GM11168 (cell line): ENCODE results near the gene SQSTM1.

Experiments
- in situ Hi-C: fragments of 300-500 bp; cut with MboI; formaldehyde crosslinking; loops from one replicate; pipeline ENCODE4 v1.12.0; 2022; ENCODE audit warnings: low sequenced_read_pairs; ENCODE audit not compliant: unreplicated experiment

The SQSTM1 gene

DNA sequence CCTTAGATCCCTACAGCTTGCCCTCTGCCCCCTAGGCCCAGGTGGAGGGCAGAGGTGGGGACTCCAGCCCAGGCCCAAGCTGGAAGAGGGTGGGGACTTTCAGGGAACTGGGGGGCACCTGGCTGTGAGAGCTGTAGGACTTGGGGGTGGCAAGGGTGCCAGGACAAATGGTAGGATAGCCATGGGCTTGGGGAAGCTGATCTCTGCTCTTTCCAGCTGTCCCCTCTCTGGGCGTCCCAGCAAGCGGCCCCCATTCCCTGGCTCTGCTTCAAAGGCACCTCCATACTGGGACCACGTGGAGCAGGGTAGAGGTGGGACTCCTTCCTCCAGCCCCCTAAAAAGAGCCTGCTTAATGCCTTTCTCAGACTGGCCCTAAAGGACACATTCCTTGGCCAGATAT lies 26.5 kb upstream of the SQSTM1 start:
- in situ Hi-C loops = loop anchor here (10.0 kb wide), 1 partner anchor 111 kb away; the partner anchor contains the start of gene TBC1D9B

DNA sequence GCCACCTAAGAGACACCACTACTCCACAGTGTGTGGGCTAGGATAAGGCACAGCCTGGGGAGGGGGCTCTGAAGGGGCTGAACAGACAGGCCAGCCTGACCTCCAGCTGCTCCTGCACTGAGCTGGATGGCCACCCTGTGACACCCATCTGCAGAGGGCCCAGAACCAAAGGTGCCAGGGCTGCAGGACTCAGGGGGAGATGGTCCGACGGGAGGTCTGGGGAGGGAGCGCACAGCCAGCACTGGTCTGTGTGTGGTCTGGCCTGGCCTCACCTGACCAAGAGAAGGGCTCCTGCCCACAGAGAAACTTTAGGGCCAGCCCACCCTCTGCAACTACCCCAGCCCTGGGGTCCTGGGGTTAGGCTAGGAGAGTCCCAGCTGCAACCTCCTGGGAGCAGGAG lies 26.1 kb upstream of the SQSTM1 start:
- in situ Hi-C loops = loop anchor here (10.0 kb wide), 1 partner anchor 110 kb away; the partner anchor contains the start of gene TBC1D9B

DNA sequence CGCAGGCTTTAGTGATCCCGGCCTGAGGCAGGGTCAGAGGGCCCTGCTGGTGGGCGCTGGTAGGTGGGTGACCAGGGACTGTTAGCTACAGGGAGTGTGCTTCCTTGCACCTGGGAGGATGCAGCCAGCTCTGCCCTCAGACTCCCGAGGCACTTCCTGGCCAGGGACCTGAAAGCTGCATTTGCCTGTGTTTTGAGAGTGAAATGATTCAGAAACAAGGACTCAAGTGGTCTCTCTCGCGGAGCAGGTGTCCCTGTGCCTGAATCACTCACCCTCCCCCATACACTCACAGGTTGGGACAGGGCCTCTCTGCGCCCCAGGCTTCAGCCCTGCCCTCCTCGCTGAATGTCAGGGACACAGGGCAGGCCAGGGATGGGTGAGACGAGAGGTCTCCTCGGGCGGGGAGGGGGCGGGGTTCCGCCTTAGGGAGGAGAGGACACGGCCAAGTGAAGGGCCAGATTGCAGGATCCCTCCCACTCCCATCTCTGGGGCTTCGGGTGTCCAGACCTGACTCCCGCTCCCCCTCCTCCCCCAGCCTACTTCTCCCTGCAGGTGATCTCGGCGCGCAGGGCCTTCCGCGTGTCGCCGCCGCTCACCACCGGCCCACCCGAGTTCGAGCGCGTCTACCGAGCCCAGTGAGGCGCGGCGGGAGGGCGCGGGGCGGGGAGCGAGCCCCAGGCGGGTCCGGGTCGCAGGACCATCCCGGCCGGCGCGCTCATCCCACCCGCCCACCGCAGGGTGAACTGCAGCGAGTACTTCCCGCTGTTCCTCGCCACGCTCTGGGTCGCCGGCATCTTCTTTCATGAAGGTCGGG lies 25.4 kb upstream of the SQSTM1 start:
- in situ Hi-C loops = loop anchor here (10.0 kb wide), 1 partner anchor 110 kb away; the partner anchor contains the start of gene TBC1D9B

DNA sequence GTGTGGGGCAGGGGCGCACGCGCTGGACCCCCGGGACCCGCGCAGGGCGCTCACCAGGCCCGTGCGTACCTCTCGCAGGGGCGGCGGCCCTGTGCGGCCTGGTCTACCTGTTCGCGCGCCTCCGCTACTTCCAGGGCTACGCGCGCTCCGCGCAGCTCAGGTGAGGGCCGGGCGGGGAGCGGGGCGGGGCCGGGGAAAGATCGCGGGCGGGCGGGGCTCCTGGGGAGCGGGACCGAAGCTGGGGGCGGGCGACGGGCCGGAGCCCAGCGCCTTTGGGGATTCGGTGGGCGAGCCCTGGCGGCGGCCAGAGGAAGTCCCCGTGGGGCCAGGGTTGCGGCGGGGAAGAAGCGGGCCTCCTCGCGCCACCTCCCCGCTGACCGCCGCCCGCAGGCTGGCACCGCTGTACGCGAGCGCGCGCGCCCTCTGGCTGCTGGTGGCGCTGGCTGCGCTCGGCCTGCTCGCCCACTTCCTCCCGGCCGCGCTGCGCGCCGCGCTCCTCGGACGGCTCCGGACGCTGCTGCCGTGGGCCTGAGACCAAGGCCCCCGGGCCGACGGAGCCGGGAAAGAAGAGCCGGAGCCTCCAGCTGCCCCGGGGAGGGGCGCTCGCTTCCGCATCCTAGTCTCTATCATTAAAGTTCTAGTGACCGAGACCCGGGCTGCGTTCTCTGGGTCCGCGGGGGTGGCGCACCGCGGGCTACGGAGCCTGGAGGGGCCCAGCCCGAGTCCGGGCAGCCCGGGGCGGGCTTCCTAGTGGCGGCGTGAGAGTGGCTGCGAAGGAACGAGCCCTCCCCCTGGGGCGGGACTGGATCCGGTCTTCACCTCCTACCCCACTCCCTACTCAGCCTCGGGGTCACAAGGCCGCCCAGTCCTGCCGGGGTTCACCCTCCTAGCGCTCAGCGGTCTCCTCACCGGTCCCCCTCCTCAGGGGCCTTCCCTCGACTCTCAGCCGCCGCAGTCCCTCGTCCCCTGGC lies 24.6 kb upstream of the SQSTM1 start:
- in situ Hi-C loops = loop anchor here (10.0 kb wide), 1 partner anchor 109 kb away; the partner anchor contains the start of gene TBC1D9B

DNA sequence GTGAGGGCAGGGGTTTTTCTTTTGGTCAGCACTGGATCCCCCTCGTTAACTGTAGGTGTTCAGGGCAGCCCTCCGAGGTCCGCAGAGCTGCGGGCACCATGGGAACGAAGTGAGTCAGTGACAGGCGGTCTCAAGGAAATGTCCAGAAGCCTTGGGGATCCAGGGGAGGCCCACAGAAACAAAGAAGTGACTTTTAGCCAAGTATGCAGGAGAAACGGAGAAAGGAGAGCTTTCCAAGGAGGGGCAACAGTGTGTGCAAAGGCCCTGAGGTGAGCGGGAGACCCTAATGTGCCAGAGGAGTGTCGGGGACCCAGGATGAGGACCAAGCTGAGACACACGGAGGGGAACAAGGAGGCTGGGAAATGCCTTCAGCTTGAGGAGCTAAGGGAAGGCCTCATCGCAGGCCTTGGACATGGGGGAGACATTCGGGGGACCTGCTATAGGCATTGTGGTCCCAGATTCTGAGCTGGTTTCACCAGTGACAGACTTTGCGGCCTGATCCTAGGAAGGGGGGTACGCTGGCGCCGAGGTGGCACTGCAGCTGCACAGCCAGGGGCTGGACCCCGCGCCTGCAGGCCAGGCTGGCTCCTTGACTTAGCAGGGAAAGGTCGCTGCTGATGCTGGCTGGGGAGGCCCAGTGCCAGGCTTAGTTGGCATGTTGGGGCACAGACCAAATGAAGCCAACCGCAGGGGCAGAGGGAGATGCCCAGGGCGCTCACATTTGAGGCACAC lies 23.7 kb upstream of the SQSTM1 start:
- in situ Hi-C loops = loop anchor here (10.0 kb wide), 1 partner anchor 108 kb away; the partner anchor contains the start of gene TBC1D9B

DNA sequence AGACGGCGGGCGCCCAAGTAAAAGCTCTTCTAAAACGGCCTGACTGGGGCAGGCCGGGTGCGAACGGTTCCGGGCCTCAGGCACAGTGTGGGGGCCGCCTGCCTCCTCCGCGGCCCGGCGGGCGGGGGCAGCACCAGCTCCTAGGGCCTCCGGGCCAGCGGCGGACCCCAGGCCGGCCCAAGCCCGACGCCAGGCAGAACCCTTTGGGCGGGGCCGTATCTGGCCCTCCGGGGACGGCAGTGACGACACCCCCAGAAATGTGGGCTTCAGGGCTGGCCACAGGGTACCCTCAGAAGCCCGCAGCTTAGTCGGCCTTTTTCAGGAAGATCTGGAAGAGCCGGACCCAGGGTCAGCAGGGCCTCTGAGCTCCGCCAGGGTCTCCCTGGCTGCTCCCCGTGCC lies 23.0 kb upstream of the SQSTM1 start:
- in situ Hi-C loops = loop anchor here (10.0 kb wide), 1 partner anchor 107 kb away; the partner anchor contains the start of gene TBC1D9B

DNA sequence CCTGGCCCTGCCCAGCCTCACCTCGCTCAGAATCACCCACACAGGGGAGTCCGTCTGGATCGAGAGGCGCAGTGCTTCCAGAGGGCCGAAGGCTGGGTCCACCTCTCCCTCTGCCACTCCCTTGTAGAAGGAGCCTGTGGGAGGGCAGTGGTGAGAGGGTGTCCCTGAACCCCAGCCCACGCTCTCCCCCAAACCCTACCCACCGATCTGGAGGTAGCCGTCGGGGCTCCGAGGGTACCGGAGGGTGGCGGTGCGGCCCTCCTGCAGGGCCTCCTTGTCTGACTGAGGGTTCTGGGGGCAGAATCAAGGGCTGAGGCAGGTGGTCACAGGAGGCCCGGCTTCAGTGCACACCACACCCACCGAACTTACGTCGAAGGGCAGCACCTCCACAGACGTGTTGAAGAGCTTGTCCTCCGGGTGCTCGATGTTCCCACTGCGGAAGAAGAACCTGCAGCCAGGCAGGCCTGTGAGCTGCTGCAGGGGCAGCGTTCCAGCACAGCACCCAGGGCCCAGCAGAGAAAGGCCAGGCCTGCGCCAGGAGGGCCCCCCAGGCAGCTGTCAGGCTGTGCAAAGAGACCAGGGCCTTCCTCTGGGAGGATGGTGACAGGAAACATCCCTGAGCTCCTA lies 22.4 kb upstream of the SQSTM1 start:
- in situ Hi-C loops = loop anchor here (10.0 kb wide), 1 partner anchor 107 kb away; the partner anchor contains the start of gene TBC1D9B

DNA sequence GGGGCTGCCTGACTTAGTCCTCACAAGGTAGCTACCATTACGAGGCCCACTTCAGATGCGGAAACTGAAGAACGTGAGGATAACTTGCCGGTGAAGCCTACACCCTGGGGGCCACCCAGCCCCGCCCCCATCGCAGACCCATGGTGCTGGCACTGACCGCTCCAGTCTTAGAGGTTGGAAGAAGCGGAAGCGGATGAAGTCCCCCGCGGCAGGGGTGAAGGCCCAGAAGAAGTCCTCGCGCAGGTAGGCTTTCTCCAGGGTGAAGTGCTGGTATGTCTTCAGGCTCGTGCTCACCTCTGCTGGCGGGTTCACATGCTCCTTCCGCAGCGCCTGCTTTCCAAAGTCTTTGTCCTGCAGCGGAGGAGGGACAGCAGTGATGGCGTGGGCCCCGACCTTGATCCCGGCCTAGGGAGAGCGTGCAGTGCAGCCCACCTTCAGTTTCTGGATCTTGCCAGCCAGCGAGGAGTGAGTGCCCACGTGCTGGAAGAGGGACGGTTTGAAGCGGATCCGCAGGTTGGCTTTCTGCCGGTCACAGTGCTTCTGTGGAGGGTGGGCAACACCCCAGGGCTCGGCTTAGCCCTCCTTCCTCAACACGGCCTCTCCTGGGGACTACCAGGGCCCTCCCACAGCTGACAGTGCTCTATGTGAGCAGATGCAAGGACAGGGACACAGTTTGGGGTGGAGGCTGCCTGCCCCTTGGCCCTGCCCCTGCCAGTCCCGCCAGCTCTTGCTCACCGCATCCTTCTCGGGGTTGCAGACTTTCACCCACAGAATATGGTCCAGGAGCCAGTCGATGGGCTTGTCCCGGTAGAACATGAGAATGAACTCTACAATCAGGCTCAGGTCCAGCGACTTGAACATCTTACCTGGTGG lies 21.7 kb upstream of the SQSTM1 start:
- in situ Hi-C loops = loop anchor here (10.0 kb wide), 1 partner anchor 106 kb away; the partner anchor contains the start of gene TBC1D9B

DNA sequence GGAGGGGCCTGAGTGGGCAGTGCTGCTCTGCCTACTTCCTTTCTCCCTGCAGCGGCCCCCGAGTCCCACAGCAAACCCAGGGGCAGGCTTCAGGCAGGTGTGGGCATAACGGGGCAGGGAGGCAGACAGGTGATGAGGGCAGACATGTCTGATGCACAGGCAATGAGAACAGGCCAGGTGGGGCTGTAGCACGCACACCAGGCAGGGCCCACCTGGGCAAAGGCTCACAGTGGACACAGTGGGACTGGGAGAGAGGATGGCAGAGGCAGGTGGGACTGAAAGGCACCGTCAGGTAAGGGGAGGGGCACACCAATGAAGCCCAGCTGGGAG lies 21.1 kb upstream of the SQSTM1 start:
- in situ Hi-C loops = loop anchor here (10.0 kb wide), 1 partner anchor 105 kb away; the partner anchor contains the start of gene TBC1D9B

DNA sequence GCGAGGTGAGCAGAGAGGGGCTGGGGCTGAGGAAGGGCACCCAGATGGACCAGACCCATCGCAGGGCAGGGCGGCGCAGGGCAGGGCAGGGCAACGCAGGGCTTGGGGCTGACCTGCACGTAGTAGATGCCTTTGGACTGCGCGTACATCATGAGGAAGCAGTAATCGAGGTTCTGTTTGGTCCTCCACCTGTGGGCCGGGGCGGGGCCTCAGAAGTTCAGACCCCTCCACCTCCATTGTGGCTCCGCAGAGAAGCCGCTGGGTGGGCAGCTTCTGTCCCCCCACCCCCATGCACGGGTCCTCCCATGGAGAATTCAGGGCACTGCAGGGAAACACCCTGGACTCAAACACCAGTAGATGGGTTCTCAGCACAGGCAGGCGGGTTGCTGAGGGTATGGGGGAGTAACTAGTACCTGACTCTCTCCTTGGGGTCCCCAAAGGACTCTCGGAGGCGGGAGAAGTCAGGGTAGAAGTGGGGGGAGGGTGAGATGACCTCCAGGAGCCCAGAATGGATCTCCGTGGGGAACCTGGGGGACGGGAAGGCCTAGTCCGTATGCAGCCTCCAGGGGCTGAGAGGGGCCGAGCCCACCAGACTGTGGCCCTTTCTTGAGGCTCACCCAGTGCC lies 20.5 kb upstream of the SQSTM1 start:
- in situ Hi-C loops = no loop called here

DNA sequence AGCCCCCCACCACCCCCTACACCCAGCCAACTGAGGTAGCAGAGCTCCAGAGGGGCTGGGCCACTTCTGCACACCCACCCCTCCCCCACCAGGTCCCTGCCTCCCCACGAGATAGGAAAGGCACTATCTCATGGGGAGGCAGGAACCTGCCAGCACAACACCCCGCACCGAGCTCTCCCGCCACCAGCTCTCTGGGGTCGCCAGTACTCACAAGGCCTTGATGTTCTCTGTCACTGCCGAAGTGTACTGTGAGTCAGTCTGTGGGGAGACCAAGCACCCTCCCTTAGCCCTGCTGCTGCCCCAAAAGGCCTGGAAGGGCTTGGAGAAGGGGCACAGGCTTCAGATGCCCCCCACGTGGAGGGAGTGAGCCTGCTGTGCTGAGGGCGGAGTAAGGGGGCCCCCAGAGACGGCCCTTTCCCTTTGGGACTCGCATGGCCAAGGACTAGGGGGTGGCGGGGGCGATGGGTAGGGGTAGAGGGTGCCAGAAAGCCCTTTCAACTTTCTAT lies 20.0 kb upstream of the SQSTM1 start:
- in situ Hi-C loops = no loop called here

DNA sequence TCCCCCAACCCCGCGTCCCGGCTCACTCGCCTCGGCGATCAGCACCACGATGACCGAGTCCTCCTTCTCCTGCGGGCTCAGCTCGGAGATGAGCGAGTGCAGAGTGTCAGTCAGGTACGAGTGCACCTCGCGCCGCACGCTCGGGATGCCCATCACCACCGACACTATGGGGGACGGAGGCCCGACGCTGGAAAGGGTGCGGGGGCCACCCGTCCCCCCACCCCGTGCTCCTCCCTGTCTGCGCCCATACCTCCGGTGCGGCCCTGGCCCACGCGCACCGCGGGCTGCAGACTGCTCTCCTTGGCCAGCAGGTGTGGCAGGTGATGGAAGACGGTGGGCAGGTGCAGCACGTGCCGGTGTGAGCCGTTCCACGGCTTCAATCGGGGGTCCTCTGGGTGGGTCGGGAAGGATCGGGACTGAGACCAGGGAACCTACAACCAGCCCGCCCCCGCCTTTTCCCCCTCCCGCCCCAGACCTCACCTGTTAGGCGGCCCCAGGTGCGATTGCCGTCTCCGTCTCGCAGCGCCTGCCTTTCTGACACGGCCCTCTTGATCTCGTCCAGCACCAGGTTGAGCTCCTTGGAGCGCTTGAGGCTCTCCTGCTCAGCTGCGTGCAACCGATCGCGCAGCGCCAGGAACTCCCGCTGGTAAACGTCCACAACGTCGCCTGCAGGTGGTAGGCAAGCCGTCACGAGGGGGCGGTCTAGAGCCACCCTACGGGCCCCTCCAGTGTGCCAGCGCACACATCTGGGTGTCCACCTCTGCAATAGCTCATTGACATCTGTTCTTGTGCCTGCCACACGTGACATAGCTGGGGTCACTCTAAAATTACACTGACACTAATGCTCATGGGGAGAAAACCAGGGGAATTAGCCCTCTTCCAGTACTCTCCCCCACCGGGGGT lies 19.1 kb upstream of the SQSTM1 start:
- in situ Hi-C loops = no loop called here

DNA sequence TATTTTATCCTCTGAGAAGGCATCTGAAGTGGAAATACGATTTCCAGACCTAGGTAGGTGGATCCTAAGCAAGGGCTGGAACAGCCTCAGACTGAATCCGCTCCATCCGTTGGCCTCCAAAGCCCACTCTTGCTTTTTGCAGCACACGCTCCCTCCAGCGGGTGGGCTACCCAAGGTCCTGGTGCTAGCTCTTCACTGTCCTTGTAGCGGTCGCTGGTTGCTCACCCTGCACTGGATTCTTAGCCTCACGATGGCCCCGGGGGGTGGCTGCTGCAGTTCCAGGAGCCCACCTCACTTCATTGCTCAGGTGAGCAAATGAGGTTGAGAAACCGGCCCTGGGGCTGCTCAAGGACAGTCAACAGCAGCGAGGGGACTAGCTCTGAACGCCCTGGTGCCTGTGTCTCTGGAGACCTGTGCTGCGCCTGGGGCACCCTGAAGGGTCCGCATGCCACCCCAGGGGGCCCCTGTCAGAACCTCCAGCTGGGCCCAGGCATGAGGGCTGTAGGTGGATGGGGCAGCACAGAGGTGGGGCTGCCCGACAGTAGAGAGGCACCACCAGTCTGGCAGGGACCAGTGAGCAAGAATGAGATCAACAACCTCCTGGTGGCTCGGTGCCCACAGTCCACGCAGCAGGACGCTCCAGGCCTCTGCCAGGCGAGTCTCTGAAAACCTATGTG lies 18.4 kb upstream of the SQSTM1 start:
- in situ Hi-C loops = no loop called here

DNA sequence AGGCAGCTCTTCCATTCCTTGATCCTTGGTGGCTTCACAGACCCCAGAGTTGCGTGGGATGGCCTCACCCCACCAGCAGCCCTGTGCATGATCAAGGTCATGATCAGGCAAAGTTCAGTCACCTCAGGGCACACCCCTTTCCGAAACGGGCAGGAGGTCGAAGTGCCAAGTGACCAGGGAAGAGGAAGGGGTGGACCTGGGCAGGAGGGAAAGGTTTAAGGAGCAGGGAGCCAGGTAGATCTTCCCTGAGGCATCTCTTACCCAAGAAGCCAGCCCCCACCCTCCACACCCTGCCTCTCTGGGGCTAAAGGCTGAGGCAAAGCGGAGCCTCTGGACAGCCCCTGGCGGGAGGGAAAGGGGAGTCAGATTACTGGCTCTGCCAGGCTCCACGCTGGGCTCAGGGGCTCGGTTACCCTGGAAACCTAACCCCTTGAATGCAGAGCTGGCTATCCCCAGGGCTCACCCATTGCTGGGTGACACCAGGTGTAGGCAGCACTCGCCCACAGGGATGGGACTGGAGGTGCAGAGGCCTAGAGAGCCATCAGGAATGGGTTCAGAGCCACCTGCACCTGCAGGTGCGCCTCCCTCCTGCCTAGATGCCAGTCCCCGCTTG lies 17.6 kb upstream of the SQSTM1 start:
- in situ Hi-C loops = no loop called here

DNA sequence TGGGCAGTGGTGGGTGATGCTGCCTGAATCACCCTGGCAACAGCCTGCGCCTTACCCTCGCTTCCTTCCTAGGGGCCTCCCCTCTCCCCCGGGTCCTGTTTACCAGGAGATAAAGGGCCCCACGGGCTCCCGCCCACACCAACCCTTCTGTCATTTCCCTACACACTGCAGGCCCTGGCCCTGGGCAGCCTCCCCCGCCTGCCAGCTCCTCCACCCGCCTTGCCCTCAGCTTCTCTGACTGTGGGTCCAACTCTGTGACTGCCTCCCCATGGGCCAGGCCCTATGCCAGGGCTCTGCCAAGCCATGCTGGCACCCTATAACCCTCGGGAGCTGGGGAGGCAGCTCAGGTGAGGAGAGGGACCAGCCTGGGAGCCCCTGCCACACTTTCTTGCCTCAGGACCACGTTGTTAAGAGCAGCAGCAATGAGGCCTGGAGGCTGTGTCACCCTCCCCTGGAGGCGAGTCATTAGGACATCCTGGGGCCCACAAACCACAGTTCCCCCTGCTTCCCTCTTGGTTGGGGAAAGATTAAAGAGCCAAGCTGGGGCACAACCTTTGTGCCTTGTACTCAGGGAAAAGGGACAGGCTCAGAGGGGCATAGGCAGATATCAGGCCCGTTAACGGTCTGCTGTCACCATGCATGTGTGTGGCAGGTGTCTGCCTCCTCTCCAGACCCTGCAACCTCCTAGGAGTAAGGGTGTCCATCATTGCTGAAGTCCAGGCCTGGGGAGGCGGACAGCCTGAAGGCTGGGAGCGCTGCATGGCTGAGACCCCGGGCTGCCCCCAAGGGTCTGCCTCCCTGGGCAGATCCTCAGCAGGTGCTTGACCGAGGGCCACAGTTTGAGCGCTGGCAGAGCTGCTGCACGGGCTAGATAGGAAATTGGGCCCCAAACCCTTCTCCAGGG lies 16.8 kb upstream of the SQSTM1 start:
- in situ Hi-C loops = no loop called here
